SK-N-SH (cell line): ENCODE results near the gene SPACA9. TPM values are rescaled to one million over a fixed set of nuclear protein-coding genes. Genes with fewer than 3 reads are reported as not detected.

Experiments
- CTCF ChIA-PET: fragments of 300-600, 350-600 bp; formaldehyde crosslinking; extraction: SDS; loops from one replicate; lab custom pipeline; 2021; lab: Yijun Ruan, JAX
- POLR2A ChIA-PET: fragments of 350-600 bp; sonication (Branson Sonifier 250); formaldehyde crosslinking; extraction: SDS; loops from one replicate; lab custom pipeline; 2020; ENCODE audit warnings: antibody characterized with exemption, inconsistent platforms; lab: Yijun Ruan, JAX
- DNase-seq: peaks from one replicate; pipeline ENCODE4 v3.0.0; 2012
- H2AFZ ChIP-seq: fragments of 200-600 bp; sonication (generic); 2 replicates; pipeline ENCODE4 v1.8.1; 2016; ENCODE audit warnings: antibody characterized with exemption, mild to moderate bottlenecking, low read depth
- H3F3A ChIP-seq: fragments of 200-600 bp; sonication (generic); replicated peaks from 2 replicates; pipeline ENCODE3; 2016; ENCODE audit warnings: antibody characterized with exemption, mild to moderate bottlenecking; ENCODE audit not compliant: insufficient read depth
- H3K27ac ChIP-seq, 2 experiments: fragments of 200-500 bp in 1 of 2; fragments of 200-600 bp in 1 of 2; sonication (Bioruptor generic) in 1 of 2; sonication (generic), shearing (Covaris generic) in 1 of 2; 2 replicates each; pipeline versions ENCODE4 v1.5.1 to v1.6.1; 2014 to 2016; ENCODE audit warnings: low read depth in 2 of 2, inconsistent platforms in 1 of 2, low read length in 1 of 2, mild to moderate bottlenecking in 1 of 2, mixed read lengths in 1 of 2
- H3K27me3 ChIP-seq: fragments of 200-600 bp; sonication (generic), shearing (Covaris generic); 2 replicates; pipeline ENCODE4 v1.6.1; 2016; ENCODE audit warnings: mixed run types; ENCODE audit not compliant: insufficient read depth
- H3K36me3 ChIP-seq, 2 experiments: fragments of 200-500 bp in 1 of 2; fragments of 200-600 bp in 1 of 2; sonication (Bioruptor generic) in 1 of 2; sonication (generic) in 1 of 2; replicated peaks in 1 of 2; 2 replicates each; pipeline versions ENCODE3 to v1.5.1; 2014 to 2016; ENCODE audit warnings: low read length in 1 of 2, mild to moderate bottlenecking in 1 of 2; ENCODE audit not compliant: insufficient read depth in 2 of 2, control insufficient read depth in 1 of 2
- H3K4me1 ChIP-seq, 2 experiments: fragments of 200-500 bp in 1 of 2; fragments of 200-600 bp in 1 of 2; sonication (Bioruptor generic) in 1 of 2; sonication (generic), shearing (Covaris generic) in 1 of 2; 2 replicates each; pipeline versions ENCODE4 v1.5.1 to v1.6.1; 2014 to 2016; ENCODE audit warnings: low read depth in 1 of 2, low read length in 1 of 2, mixed run types in 1 of 2; ENCODE audit not compliant: insufficient read depth in 2 of 2, control insufficient read depth in 1 of 2
- H3K4me2 ChIP-seq: fragments of 200-600 bp; sonication (generic), shearing (Covaris generic); 2 replicates; pipeline ENCODE4 v1.6.1; 2017; ENCODE audit warnings: mixed run types
- H3K4me3 ChIP-seq, 2 experiments: fragments of 200-500 bp in 1 of 2; fragments of 200-600 bp in 1 of 2; sonication (Bioruptor generic) in 1 of 2; sonication (generic), shearing (Covaris generic) in 1 of 2; 2 replicates each; pipeline versions ENCODE4 v1.5.1 to v1.8.1; 2014 to 2016; ENCODE audit warnings: low read depth in 2 of 2, inconsistent platforms in 1 of 2, low read length in 1 of 2, mild to moderate bottlenecking in 1 of 2, mixed read lengths in 1 of 2, moderate library complexity in 1 of 2
- H3K79me2 ChIP-seq: fragments of 200-600 bp; sonication (generic); 2 replicates; pipeline ENCODE4 v1.8.1; 2017; ENCODE audit warnings: mild to moderate bottlenecking; ENCODE audit not compliant: insufficient read depth
- H3K9ac ChIP-seq: fragments of 200-600 bp; sonication (generic); 2 replicates; pipeline ENCODE4 v1.6.1; 2017; ENCODE audit warnings: mixed run types
- H3K9me2 ChIP-seq: fragments of 200-600 bp; sonication (generic); 2 replicates; pipeline ENCODE4 v1.6.1; 2017; ENCODE audit warnings: mixed run types
- H3K9me3 ChIP-seq: fragments of 200-600 bp; sonication (generic); 2 replicates; pipeline ENCODE4 v1.6.1; 2017; ENCODE audit warnings: mixed run types, mild to moderate bottlenecking, moderate library complexity
- H4K20me1 ChIP-seq: fragments of 200-600 bp; sonication (generic); 2 replicates; pipeline ENCODE4 v1.6.1; 2017; ENCODE audit warnings: mild to moderate bottlenecking, mixed run types; ENCODE audit not compliant: insufficient read depth
- ELF1 ChIP-seq: IDR thresholded peaks from 2 replicates; pipeline ENCODE4 v1.4.0; 2012
- FOSL2 ChIP-seq: IDR thresholded peaks from 2 replicates; pipeline ENCODE4 v1.4.0; 2012; ENCODE audit warnings: low read depth, mild to moderate bottlenecking, moderate library complexity, borderline replicate concordance
- FOXJ3 ChIP-seq: sonication (generic); formaldehyde crosslinking; IDR thresholded peaks from 2 replicates; pipeline ENCODE4 v1.5.1; 2020; ENCODE audit warnings: mild to moderate bottlenecking, missing genetic modification reagents
- FOXM1 ChIP-seq: IDR thresholded peaks from 2 replicates; pipeline ENCODE4 v1.4.0; 2012; ENCODE audit warnings: low read depth, mild to moderate bottlenecking
- GABPA ChIP-seq: IDR thresholded peaks from 2 replicates; pipeline ENCODE4 v1.4.0; 2012; ENCODE audit warnings: low read depth, mild to moderate bottlenecking
- GATA2 ChIP-seq: sonication (generic); formaldehyde crosslinking; IDR thresholded peaks from 2 replicates; pipeline ENCODE4 v1.5.0; 2020; ENCODE audit warnings: mild to moderate bottlenecking, missing genetic modification reagents
- JUND ChIP-seq: IDR thresholded peaks from 2 replicates; pipeline ENCODE4 v1.4.0; 2012
- NRF1 ChIP-seq: IDR thresholded peaks from 2 replicates; pipeline ENCODE4 v1.6.1; 2012; ENCODE audit warnings: low read depth, mild to moderate bottlenecking, low read length
- POLR2AphosphoS5 ChIP-seq: IDR thresholded peaks from 2 replicates; pipeline ENCODE4 v1.6.1; 2012; ENCODE audit warnings: low read depth, low read length
- RCOR1 ChIP-seq: fragments of 150-350 bp; IDR thresholded peaks from 2 replicates; pipeline ENCODE4 v1.6.1; 2017; ENCODE audit warnings: antibody characterized with exemption, low read length
- RFX5 ChIP-seq: IDR thresholded peaks from 2 replicates; pipeline ENCODE4 v1.6.1; 2012; ENCODE audit warnings: mild to moderate bottlenecking, improper control_type of control experiment, low read length
- SIN3A ChIP-seq: IDR thresholded peaks from 2 replicates; pipeline ENCODE4 v1.6.1; 2012; ENCODE audit warnings: low read depth, mild to moderate bottlenecking, low read length, moderate library complexity, borderline replicate concordance
- SMC3 ChIP-seq: IDR thresholded peaks from 2 replicates; pipeline ENCODE4 v1.6.1; 2012; ENCODE audit warnings: low read depth, low read length, improper control_type of control experiment
- WGBS: methylation state at CpG from one replicate; pipeline ENCODE4 v1.1.6; 2017; ENCODE audit warnings: low lambda C conversion rate; 5-methylcytosine and 5-hydroxymethylcytosine counted together
- polyA plus RNA-seq, 3 experiments: library from polyadenylated mRNA; depleted of rRNA; stranded (reverse); fragments of >200 nt; gene quantifications; 2 replicates each; pipeline ENCODE4 v1.2.3, GENCODE V29; 2012
- TF ChIP-seq, protein P1 (sequence below): IDR thresholded peaks from 2 replicates; pipeline ENCODE4 v1.4.0; 2012; ENCODE audit warnings: low read depth
- TF ChIP-seq, protein P2 (sequence below): IDR thresholded peaks from 2 replicates; pipeline ENCODE4; 2012
- TF ChIP-seq, protein P3 (sequence below): fragments of 150-350 bp; IDR thresholded peaks from 2 replicates; pipeline ENCODE4 v1.6.1; 2016; ENCODE audit warnings: mild to moderate bottlenecking, low read depth, low read length
- TF ChIP-seq, protein P4 (sequence below): fragments of 150-350 bp; IDR thresholded peaks from 2 replicates; pipeline ENCODE4 v1.6.1; 2017; ENCODE audit warnings: antibody characterized with exemption, low read length, low read depth, borderline replicate concordance

SPACA9 gene
- polyA plus RNA-seq, 1 of the 3 experiments (the other 2 are of a cell fraction) = 9.8 TPM

DNA sequence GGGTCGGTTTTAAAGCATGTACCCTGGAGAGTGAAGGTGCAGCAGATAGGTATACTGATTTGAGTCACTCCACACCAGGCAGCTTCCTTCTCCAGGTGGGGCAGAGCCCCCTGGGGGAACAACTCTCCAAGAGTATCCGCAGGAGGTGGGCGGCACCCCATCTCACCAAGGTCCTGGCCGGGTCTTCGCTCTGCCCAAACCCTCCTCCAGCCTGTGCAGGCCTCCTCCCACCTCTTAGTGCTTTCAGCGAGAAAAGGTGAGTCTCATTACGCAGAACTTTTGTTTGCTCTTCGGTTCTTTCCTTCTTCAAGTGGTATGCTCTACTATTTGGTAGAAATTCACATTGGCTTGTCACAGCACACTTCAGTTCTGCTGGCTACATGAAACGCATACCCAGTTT is 13.7 kb downstream of the SPACA9 start (continued):
- no peak for TF ChIP-seq NRF1
- TF ChIP-seq FOXM1 = no peak
- TF ChIP-seq, protein P1, sequence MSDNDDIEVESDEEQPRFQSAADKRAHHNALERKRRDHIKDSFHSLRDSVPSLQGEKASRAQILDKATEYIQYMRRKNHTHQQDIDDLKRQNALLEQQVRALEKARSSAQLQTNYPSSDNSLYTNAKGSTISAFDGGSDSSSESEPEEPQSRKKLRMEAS = no peak
- TF ChIP-seq, protein P2, sequence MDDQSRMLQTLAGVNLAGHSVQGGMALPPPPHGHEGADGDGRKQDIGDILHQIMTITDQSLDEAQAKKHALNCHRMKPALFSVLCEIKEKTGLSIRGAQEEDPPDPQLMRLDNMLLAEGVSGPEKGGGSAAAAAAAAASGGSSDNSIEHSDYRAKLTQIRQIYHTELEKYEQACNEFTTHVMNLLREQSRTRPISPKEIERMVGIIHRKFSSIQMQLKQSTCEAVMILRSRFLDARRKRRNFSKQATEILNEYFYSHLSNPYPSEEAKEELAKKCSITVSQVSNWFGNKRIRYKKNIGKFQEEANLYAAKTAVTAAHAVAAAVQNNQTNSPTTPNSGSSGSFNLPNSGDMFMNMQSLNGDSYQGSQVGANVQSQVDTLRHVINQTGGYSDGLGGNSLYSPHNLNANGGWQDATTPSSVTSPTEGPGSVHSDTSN = no peak
- TF ChIP-seq, all 33 proteins: peak for 0

DNA sequence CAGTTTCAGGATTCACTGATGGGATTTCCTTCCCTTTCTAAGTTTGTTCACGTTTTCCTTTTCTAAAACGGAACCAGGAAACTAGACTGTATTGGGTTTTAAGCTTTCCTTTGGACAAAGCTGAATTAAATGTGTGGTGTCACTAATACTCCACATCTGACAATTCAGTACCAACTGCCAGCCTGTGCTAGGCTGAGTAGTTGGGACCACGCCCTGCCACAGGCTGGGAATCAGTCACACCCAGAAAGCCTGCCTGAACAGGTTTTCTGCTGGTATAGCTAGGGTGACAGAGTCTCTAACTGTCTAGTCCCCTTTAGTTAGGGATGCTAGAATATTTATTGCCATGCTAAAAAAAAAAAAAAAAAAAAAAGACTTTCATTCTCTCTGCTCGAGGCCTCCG is 15.6 kb downstream of the SPACA9 start:
- Histone ChIP-seq H3K36me3 (peaks cover 24 to 59% of the 10 kb centered on the region in 2 experiments), H2AFZ (no peak overlapping the region), H3F3A (no peaks in the 10 kb centered on the region), H3K9me2 (no peaks in the 10 kb centered on the region), H3K4me2 (no peak overlapping the region), H3K4me1 (no peaks in the 10 kb centered on the region), H3K4me3 (no peak overlapping the region), H3K27me3 (no peaks in the 10 kb centered on the region), H3K79me2 (no peaks in the 10 kb centered on the region), H3K27ac (no peak overlapping the region), H4K20me1 (no peaks in the 10 kb centered on the region)
- no peak for DNase-seq
- WGBS = 98% methylated on average over 5 of the region's 5 CpGs
- POLR2A ChIA-PET = no interaction called here
- TF ChIP-seq, protein P3, sequence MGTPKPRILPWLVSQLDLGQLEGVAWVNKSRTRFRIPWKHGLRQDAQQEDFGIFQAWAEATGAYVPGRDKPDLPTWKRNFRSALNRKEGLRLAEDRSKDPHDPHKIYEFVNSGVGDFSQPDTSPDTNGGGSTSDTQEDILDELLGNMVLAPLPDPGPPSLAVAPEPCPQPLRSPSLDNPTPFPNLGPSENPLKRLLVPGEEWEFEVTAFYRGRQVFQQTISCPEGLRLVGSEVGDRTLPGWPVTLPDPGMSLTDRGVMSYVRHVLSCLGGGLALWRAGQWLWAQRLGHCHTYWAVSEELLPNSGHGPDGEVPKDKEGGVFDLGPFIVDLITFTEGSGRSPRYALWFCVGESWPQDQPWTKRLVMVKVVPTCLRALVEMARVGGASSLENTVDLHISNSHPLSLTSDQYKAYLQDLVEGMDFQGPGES = no peak
- TF ChIP-seq FOXJ3 (CRISPR knock-in tag) (no peak), SIN3A (no peak), JUND (no peak), RCOR1 (no peak), POLR2AphosphoS5 (no peak), GATA2 (no peak), RFX5 (no peak), GABPA (no peak), ELF1 (no peak), FOSL2 (no peak), SMC3 (no peak)
- TF ChIP-seq, protein P2 = no peak
- TF ChIP-seq, protein P4, sequence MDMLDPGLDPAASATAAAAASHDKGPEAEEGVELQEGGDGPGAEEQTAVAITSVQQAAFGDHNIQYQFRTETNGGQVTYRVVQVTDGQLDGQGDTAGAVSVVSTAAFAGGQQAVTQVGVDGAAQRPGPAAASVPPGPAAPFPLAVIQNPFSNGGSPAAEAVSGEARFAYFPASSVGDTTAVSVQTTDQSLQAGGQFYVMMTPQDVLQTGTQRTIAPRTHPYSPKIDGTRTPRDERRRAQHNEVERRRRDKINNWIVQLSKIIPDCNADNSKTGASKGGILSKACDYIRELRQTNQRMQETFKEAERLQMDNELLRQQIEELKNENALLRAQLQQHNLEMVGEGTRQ = no peak
- TF ChIP-seq, all 33 proteins: peak for 0
- Histone ChIP-seq H3K9me3 (no peaks in the 10 kb centered on the region), H3K9ac (no peak overlapping the region)
- CTCF ChIA-PET = interaction anchor here (1.2 to 5.2 kb wide), 4 partner anchors 8 to 128 kb away, joined by 3 to 30 read pairs (median 6); no protein-coding TSS in a partner anchor
